CD4-positive, alpha-beta T cell treated with Interleukin-6 for 4 hours (primary cell): ENCODE measurements around the gene ADAMTS2.

Source experiments
- DNase-seq: peaks from one replicate; pipeline ENCODE4 v3.0.0-alpha.2; 2020; ENCODE audit warnings: mixed read lengths

The ADAMTS2 gene

DNA sequence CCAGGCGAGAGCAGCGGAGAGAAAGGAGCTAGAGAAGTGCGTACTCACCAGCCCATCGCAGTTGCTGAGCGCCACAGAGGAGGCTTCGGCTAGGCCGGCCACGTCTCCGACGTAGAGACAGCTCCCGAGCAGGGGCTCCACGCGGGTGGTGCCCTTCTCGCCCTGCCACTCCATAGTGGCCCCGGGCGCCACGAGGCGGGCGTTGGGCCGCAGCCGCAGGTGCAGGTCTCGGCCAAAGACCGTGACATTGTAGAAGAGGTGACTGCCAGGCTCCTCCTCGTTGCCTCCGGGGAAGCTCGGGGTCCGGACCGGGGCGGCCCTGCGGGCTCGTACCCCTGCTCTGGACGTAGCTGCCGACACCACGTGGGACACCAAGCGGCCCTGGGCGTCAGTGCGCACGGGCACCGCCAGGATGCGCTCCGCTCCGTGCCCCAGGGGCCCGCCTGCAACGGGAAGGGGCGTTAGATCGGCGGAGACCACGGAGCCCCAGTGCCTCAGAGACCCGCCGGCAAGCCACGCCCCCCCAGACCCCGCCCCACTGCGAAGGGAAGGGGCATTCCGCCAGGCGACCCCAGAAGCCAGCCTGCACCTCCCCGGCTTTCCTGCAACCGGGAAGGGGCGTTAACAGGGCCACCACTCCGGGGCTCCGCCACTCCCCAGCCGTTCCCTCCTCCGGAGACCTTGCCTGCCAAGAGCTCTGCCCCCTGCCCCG is 1.4 kb downstream of the ADAMTS2 start:
- no peak for DNase-seq

DNA sequence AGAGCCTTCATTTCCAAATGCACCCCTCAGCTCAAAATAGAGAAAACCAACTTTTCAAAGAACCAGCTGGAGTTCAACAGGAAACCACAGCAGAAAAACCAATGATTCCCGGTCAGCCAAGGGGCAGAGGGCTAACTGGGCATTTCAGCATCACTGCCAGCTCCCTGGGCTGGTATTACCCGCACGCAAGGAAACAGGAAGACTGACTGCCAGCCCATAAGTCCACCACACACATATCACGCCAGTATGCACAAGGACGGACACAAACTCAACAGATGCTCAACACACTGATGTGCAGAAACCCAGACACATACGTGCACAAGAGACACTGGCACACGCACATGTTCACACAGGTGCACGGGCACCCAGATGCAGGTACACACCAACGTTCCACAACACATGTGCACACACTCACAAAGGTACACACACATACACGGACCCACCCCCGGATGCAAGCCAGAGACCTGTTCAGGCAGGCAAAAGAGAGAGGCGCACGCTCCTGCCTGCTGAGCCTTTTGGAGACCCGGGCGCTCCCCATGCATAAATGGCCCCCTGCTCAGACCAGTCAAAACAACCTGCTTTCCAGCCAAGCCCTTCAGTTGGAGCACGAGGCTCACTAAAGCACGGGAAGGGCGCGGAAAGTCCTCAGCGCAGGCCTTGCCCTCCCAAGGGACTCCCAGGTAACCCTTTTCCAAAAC is 2.1 kb downstream of the ADAMTS2 start:
- no peak for DNase-seq

DNA sequence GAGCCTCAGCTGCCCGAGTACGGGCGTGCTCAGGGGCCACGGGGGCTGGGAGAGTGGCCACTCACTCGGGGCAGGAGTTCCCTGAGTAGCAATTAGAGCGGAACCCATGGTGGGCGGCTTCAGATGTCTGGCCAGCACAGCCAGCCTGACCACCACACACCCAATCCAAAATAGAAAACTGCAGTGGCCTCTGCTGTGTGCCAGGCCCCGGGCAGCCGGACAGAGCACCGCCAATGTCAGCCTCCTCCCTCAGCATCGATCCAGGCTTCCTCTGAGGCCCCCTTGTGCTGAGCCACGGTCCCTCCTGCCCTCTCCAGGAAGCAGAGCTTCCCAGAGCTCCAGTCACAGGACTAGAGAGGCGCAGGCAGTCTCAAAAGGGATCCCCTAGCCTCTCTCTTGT is 2.7 kb downstream of the ADAMTS2 start:
- DNase-seq: no peak

DNA sequence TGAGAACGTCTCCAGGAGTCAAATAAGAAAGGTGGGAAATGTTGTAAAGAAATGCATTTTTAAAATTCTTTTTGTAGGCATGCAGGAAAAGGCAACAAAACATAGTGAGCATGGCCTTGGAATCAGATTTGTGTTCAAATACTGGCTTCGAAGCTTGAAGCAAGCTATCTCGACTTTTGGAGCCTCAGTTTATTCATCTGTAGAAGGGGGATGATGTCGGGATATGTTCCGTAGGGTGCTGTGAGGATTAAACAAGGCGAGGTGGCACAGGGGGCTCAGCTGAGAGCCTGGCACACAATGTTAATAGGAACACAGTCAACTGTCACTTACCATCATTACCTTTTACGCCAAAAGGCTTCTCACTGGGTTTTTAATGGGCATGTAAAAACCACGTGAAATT is 4.8 kb downstream of the ADAMTS2 start:
- no peak for DNase-seq

DNA sequence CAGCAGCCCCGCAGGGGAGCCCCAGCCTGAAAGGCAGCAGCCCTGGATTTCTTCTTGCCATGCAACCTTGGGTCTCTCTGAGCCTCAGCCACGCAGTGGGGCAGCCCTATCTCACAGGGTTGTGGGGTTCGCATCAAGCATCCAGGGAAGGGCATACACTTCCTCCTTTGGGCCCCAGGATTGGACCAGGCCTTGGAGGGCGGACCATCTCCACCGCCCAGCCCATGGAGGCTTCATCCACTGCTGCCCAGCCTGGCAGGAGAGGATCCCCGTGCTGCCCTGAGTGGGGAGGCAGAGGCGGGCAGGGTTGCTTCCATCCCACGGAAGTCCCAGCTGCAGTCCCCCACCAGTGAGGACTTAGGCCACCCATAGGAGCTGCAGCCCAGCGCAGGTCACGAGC is 5.3 kb downstream of the ADAMTS2 start:
- no peak for DNase-seq

DNA sequence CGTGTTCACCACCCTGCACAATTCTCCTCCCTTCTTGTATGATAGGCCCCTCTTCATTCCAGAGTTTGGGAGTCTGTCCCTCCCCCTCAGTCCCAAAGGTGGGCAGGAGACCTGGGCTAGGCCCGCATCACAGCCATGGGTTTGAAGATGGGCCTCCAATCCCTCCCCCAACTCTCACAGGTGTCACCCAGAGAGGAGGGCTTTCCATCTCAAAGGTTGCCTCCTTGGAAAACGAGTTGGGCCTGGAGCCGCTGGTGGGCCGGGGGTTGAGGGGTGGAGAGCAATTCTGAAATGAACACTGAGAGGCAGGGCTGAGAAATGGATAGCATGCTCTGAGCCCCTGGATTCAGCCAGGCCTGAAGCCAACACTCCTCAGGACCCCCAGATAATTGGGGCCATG is 6.2 kb downstream of the ADAMTS2 start:
- DNase-seq: no peak

DNA sequence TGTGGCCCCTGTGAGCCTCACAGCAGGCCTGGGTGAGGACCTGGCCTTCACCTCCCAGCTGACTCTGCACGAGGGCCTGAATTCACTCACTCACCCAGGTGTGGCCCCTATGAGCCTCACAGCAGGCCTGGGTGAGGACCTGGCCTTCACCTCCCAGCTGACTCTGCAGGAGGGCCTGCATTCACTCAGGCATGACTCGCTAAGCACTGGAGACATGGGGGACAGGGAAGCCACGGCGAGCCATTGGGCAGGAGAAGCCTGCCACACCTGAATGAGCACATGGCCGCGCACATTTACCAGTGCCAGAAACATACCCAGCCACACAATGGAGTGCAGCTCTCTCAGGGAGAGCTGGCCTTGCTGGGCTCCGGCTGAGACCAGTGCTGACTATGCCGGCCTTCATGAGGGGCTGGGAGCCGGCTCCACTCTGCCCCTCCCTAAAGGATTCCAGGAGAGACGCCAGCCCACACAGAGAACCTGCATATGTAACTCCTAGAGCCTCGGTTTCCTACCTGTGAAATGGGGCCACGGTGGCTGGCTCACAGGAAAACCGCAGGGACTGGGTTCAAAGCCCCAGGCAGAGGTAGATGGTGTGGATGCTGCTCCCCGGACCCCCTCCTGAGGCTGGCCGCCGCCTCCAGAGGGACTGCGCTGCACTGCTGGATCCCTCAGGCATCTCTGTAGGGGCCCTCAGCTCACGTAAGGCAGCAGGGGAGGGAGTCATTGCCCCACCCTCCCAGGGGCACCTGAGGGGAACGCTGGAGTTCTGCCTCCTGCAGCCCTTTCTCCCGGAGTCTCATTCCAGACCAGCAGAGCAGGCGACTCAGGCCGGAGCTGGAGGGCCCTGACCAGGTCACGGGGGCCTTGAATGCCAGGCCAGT is 7.2 kb downstream of the ADAMTS2 start:
- DNase-seq: no peak

DNA sequence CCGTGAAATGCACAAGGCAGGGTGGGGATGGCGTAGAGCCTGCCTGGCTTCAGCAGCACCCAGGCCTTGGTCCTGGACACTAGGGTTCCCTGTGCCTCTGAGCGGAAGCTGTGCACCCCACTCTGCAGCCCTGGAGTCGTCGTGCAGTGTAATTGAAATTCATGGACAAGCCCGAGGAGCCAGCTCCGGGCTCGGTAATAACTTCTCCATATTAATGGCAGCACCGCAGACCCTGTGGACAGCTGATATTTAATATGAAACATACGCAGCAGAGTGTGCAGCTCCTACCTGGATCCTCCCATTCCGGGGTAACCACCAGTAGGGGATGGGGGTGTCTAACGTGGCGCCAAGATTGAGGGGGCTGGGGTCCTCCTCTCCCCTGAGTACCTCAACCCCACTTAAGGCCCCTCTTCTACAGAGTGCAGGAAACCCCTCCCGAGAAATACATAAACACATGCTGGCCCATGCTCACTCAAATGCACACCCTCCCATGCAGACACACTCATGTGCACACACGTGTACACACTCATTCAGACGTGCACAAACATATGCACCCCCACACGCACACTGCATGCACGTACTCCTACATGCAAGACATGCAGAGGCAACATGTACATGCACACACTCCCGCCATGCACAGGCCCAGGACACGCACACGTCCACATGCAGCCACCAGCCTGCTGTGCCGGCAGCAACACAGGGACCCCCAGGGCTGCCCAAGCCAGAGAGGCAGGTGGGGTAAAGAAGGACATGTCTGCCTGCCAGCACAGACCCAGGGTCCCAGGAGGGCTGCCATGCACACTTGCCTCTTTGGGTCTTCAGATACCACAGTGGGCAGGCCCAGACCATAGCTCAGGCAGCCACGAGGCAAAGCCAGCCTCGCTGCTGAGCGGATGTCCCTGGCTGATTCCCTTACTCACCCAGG is 8.1 kb downstream of the ADAMTS2 start:
- DNase-seq: no peak

DNA sequence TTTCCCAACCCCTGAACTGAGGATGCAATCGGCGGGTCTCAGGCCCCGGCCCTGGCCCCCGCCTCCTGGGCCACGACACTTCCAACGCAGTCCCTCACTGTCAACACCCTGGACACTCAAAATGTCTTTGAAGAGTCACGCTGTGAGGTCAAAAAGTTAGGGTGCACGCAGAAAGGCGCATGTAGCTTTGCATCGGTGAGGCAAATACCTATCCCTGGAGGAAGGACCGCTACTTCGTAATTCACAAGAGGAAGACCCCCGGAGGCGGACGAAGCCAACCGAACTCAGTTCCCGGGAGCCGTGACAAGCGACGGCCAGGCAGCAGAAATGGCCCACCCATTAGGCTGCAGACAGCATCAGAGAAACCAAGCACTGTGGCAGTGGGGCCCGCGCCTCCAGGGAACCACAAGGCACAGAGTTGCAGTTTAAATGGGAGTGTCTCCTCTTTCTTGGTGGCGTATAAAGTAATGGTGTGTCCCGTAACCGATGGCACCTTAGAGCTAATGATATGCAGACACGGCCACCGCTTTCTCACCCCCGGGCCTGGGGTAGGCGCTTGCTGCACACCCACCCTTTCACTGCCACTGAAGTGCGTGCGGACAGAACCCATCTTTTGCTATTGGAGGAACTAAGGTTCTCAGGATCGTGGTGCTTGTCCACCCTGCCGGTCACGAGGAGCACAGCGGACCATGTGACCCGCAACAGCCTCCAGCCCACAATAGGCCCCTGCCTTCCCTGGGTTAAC is 9.0 kb downstream of the ADAMTS2 start:
- DNase-seq: no peak

DNA sequence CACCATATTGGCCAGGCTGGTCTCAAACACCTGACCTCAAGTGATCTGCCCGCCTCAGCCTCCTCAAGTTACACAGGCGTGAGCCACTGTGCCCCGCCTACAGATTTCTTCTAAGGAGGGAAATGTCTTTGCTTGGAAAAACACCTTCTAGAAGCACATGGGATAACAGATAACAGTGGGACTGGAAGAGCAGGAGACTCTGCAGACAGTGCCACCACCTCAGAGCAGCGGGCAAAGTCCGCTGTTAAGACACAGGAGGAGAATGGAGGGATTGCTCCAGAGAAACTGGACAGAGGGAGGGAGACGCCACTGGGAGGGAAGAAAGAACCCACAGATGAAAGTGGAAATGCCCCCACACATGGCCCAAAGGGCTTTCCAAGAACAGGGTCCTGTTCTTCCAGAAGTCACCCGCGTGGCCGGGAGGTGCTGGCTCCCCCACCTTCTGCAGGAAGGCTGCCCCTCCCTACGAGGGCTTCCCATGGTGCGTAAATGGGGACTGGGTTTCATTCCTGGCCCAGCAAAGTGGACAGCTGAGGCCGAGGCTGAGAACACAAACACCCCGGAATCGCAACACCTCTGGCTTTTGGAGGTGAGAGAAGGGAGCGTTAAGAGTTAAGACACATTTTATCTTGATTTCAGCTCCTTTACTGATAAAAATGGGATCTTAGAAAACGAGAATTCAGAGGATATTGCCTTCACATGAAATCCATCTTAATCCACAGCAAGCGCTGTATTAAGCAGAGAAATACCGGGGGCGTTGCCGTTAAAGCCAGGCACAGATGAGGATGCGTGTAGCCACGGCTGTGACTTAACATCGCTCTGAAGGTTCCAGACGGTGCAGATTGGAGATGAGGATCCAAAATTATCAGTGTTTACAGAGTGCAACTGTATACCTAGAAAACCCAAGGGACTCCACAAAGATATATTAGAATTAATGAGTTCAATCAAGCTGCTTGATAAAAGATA is 11.2 kb downstream of the ADAMTS2 start:
- no peak for DNase-seq

DNA sequence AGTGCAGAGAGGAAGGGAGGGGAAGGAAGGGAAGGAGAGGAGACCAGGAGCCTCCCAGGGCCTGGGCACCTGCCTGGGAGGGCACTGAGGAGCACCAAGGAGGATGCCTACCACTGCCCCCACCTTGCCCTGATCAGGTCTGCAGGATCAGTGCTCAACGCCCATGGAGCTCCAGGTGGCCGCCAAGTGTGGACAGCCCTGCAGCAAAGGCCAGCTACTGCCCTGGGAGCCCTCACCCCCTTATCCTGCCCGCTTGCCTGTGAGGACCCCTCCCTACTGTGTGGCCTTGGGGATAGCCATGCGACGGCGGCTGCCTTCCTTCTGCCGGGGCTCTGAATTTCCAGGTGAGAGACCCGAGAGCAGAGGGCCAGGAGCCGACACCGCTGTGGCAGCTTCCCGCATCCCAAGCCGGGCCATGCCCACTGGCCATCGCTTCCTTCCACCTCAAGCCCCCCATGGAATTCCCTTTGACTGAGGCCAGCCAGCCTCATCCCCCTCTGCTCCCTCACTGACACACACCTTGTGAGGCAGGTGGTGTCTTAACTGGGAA is 12.4 kb downstream of the ADAMTS2 start:
- no peak for DNase-seq

DNA sequence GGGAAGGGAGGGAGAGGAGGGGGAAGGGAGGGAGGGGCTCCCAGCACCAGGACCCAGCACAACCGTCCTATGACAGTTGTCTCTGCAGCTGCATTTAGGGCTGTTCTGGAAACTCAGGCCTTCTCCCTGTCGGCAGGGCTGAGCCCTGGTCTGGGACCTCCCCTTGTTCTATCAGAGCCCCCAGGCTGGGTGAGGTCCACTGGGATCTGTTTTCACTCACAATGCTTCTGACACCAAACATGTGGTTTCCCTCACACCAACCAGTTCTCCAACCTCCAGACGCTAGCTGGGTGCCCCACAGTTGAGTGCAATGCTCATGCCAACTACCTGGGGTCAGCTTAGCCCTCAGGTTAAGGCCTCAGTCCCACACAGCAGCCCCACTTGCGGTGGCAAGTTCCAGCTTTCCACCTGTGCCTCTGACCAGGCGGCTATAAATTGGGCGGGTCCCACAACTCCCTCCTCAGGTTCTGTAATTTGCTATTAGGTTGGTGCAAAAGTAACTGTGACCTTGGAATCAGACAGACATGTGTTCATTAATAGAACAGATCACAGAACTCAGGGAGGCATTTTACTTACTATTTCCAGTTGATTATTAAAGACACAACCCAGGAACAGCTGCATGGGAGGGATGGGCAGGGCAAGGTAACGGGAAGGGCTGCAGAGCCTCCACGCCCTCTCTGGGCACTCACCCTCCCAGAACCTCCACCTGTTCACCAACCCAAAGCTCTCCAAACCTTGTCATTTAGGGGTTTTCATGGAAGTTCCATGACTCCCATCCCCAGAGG is 13.5 kb downstream of the ADAMTS2 start:
- DNase-seq: no peak

DNA sequence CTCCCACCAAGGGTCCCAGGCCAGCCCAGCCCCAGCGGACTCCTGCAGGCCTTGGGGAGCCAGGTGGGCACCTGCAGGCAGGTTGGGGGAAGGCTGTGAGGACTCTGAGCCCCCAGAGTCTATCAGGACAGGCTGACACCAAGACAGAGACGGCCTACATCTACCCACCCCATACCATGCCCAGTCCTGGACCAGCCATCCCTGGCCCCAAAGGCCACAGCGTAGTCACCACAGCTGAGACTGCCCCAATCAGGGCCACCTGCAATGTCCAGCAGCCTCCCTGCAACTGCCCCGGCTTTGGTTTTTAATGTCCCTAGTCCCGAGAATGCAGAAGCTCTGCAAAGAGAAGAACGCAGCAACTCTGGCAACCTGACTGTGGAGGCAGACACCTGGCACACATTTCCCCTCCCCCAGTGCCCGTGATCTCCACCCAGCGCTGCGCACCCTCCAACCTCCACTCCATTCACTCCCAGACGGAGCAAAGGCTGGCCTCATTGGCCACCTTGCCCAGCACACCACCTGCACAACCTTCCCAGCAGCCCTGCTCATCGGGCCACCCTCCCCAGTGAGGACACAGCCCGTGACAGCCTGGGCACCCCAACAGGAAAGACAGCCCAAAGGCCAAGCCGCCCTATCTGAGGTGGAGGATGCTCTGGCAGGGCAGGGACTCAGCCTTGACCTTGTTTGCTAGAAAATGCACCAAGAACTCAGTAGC is 14.9 kb downstream of the ADAMTS2 start:
- no peak for DNase-seq

DNA sequence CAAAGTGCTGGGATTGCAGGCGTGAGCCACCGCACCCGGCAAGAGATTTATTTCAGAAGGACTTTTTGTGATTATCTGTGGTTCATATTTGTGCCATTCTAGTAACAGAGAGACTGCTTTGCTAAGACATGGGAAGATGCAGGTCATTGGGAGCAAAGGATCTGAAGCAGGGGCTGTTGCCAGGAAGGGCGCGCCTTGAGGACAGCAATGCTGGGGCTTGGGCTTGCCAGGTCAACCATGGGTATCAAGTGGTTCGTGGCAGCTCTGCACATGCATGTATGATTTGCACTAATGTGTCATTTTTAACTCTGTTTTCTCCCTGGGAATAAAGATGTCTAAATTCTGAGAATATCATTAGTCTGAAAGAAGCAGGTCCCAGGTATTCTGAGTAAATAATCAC is 17.0 kb downstream of the ADAMTS2 start:
- no peak for DNase-seq

DNA sequence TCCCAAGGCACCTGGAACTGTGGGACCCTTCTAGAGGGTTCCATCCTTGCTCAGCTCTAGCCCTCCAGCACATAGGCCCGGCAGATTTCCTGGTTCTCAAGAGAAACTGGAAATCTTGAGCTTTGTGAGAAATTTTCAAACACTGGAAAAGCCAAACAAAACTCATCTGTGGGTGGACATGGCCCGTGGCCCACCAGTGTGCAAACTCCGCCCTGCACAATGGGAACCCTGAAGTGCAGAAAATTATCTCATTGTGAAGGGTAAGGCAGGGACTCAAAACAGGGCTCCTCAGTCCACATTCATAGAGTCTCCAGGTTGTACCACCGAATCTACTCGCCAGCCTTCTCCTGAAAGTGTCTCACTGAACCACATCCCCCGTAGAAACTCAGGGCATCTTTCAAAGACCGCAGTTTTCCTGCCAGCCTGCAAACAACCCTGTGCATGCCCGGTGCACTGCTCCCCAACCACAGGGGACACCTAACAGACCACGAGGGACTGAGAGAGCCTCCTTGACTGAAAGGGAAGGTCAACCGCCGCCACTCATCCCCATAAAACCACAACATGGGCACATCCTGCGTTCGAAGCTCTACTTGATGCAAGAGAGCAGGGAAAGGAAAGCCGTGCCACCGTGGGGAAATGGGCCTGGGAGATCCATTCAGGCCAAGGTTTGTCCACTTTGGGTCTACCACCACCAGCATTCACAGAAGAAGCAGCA is 18.1 kb downstream of the ADAMTS2 start:
- no peak for DNase-seq

DNA sequence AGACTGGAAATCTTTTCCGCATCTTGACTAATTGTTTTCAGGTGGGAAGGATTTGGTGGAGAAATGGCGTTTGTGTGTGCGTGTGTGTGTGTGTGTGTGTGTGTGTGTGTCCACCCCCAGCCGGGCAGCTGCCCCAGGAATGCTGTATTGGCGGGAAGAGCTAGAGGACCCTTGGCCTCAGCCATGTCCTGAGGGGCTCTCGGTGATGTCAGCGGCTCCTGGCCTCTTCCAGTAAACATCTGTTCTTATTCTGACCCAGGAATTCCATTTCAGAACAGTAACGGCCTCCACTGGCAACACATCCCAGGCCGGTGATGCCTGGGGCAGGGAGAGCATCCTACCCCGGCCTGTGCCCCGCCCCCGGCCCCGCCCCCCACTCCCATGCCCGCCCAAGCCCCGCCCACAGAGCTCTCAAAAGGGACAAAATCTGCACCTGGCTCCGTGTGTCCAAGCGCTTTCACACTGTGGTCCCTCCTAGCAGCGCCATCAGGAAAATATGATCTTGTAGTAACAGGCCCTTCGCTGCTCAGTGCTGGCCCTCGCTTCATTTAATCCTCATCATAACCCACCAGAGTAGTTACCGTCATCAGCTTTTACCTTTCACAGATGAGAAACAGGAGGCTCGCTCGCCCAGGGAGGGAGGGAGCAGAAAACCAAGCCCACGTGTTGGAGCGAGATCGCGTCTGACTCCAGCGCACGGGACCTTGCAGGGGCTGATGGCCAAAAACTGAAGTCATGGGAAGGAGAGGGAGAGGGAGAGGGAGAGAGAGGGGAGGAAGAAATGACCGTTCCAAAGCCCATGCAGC is 18.9 kb downstream of the ADAMTS2 start:
- no peak for DNase-seq
